AG09319 (cell line): ENCODE data around the gene WFDC11.

Experiments
- DNase-seq: peaks from one replicate; pipeline ENCODE4 v3.0.0-alpha.2; 2010; ENCODE audit warnings: low read depth; ENCODE audit errors: extremely low read depth
- TF ChIP-seq, protein P1 (sequence below): IDR thresholded peaks from 2 replicates; pipeline ENCODE4 v1.5.1; 2011; ENCODE audit warnings: low read depth, mild to moderate bottlenecking, inconsistent platforms, low read length, moderate library complexity

WFDC11 gene

DNA sequence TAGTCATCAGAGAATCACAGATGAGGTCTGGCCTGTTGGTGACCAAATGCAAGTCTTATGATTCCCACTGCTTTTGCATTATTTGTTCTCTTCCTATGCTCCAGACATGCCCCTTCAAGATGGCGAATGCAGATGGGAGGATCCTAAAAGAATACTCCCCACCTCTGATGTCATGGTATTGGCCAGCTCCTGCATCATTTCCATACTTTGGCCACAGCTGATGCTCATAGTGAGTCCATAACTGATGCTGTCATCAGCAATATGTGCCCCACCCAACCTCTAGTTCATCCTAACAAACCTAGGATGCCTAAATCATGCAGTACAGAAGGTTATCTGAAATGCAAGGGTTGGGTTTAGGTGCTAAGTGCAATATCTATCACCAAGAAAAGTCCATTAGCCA, 33.5 kb downstream of the WFDC11 start:
- TF ChIP-seq, protein P1, sequence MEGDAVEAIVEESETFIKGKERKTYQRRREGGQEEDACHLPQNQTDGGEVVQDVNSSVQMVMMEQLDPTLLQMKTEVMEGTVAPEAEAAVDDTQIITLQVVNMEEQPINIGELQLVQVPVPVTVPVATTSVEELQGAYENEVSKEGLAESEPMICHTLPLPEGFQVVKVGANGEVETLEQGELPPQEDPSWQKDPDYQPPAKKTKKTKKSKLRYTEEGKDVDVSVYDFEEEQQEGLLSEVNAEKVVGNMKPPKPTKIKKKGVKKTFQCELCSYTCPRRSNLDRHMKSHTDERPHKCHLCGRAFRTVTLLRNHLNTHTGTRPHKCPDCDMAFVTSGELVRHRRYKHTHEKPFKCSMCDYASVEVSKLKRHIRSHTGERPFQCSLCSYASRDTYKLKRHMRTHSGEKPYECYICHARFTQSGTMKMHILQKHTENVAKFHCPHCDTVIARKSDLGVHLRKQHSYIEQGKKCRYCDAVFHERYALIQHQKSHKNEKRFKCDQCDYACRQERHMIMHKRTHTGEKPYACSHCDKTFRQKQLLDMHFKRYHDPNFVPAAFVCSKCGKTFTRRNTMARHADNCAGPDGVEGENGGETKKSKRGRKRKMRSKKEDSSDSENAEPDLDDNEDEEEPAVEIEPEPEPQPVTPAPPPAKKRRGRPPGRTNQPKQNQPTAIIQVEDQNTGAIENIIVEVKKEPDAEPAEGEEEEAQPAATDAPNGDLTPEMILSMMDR, result no peak
- DNase-seq, result no peak

DNA sequence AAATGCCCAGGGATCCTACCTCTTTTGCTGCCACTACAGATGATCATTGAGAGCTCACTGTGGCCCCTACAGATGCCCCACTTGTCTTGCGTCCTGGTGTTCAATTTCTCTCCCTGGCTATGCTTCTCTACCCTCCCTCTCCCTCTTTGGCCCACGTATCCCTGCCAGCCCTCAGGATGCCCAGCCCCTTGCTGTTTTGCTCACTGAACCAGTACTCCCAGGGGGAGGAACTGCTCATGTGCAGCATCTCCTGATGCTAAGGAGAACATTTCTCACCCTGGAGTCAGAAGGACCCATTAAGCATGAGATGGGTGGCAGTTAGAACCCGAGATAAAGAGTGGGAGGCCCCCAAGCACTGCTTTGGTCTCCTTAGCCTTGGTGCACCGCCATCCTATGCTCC, 38.9 kb downstream of the WFDC11 start, which contains the start of gene WFDC9:
Gene WFDC9, minus strand, starts transcription at position 101 of the 400 bp plus-strand sequence. CDS start 21,103 bp downstream, outside the sequence.
- TF ChIP-seq, protein P1, result no peak
- DNase-seq, result no peak

DNA sequence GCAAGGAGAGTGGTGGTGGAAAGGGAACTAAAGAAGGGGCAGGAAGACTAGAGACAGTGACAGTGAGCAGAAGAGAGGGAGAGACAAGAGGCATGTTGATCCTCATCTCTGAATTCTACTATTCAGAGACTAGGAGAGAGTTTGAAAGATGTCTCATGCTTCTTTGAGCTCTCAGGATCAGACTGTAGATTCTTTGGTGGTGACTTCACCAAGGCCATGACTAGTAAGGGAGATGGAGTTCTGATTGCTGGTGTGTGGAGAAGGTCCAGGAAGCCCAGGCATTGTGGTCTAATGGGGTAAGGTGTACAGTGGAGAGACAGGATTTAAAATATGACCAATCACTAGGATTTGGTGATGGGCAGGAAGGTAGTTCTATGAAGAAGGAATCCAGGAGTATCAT, 39.7 kb downstream of the WFDC11 start:
- DNase-seq, result no peak
- TF ChIP-seq, protein P1, result no peak

DNA sequence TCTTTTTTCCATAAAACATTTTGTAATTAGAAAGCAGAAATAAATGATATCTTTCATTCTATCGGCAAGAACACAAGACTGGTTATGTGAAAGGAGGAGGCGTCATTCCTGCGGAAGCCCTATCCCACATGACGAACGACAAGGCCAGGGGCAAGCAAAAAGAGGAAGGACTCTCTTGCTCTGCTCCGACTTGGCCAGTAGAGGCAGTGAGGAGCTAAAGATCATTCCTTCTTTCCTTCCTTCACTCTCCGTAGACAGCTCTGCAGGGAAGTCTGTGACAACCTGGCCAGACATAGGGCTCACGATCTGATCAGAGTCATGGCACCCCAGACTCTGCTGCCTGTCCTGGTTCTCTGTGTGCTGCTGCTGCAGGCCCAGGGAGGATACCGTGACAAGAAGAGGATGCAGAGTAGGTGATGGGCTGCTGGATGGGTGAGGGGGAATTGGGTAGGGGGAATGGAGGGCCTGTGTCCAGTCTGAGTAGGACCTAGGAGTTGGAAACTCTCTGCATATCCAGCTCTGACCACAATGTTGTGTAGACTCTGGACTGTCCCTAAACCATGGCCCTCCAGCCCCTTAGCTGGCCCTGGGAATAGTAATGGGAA, 40.4 kb downstream of the WFDC11 start, which contains the start of gene WFDC10A:
Gene WFDC10A, plus strand, starts transcription at position 244 of the 605 bp plus-strand sequence. Its CDS starts 75 bp downstream, at position 319.
- TF ChIP-seq, protein P1, result peak; percentile 79
- no peak for DNase-seq

DNA sequence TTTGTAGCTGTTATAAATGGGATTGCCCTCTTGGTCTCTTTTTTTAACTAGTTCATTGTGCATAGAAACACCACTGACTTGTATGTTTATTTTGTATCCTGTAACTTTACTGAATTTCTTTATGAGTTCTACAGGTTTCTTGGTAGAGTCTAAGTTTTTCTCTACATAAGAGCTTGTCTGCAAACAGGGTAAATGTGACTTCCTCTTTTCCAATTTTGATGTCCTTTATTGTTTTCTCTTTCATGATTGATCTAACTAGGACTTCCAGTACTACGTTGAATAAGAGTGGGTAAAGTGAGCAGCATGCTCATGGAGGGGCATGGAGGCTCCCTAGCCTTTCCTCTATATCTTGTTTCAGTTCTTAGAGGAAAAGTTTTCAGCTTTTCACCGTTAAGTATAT, 43.5 kb downstream of the WFDC11 start:
- no peak for DNase-seq
- TF ChIP-seq, protein P1, result no peak

DNA sequence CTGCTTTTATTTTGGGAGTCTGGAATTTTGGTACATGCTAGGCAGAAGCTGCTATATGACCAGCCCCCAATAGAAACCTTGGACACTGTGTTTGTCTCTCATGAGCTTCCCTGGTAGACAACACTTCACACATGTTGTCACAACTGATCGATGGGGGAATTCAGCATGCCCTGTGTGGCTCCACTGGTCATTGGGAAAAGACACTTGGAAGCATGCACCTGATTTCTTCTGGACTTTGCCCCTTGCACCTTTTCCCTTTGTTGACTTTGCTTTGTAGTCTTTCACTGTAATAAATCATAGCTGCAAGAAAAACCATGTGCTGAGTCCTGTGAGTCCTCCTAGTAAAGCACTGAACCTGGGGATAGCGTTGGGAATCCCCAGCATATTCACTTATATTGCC, 48.4 kb downstream of the WFDC11 start:
- TF ChIP-seq, protein P1, result no peak
- DNase-seq, result no peak

DNA sequence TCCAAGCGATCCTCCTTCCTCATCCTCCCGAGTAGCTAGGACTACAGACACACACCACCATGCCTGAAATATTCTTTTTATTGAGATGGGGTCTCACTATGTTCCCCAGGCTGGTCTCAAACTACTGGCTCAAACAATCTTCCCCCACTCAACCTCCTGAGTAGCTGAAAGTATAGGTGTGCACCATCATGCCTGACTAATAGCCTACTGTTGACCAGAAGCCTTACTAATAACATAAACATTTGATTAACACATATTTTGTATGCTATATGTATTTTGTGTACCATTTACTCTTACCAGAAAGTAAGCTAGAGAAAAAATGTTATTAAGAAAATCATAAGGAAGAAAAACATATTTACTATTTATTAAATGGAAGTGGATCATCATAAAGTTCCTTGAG, 52.4 kb downstream of the WFDC11 start:
- TF ChIP-seq, protein P1, result no peak

More for the DNA sequence above, 52.4 kb downstream of the WFDC11 start:
- no peak for DNase-seq
